CD4-positive, alpha-beta T cell (primary cell): ENCODE measurements around the gene FBLN7. TPM values are rescaled to one million over a fixed set of nuclear protein-coding genes. Genes with fewer than 3 reads are reported as not detected.
"Not testable (repeated sequence)": the region's sequence is repeated elsewhere in the genome, so short reads cannot be mapped to it uniquely, and the experiment has no call there.

ENCODE experiments used
- ATAC-seq: fragments of 200-7000 bp; cut with Tn5 transposase; one replicate; pipeline ENCODE4 v1.10.0; 2022; ENCODE audit warnings: mild to moderate bottlenecking; ENCODE audit not compliant: poor library complexity
- CTCF ChIA-PET: fragments of 350-600 bp; sonication (Branson Sonifier 250); formaldehyde crosslinking; loops from one replicate; lab custom pipeline; 2021; ENCODE audit warnings: antibody characterized with exemption, inconsistent platforms; lab: Charles Lee
- POLR2A ChIA-PET: fragments of 350-600 bp; sonication (Branson Sonifier 250); formaldehyde crosslinking; loops from one replicate; lab custom pipeline; 2021; ENCODE audit warnings: antibody characterized with exemption, inconsistent platforms; lab: Charles Lee
- DNase-seq, 14 experiments: peaks; one replicate each; pipeline ENCODE4 v3.0.0-alpha.2; 2013 to 2020; ENCODE audit warnings: mixed read lengths in 2 of 14
- H3K27ac ChIP-seq, 2 donors: one replicate each; pipeline versions ENCODE4 v1.5.1 to v1.7.0; 2013; ENCODE audit warnings: low read length in 2 of 2, low read depth in 1 of 2, mild to moderate bottlenecking in 1 of 2
- H3K27me3 ChIP-seq, 2 experiments: 1 replicate in 1 of 2; 2 replicates in 1 of 2; pipeline versions ENCODE4 v1.6.1 to v1.7.0; 2013; ENCODE audit warnings: low read length in 2 of 2, control low read depth in 1 of 2, mild to moderate bottlenecking in 1 of 2, moderate library complexity in 1 of 2; ENCODE audit not compliant: insufficient read depth in 2 of 2, control insufficient read depth in 1 of 2
- H3K36me3 ChIP-seq: one replicate; pipeline ENCODE4 v1.6.1; 2013; ENCODE audit warnings: low read length, control low read depth; ENCODE audit not compliant: insufficient read depth
- H3K4me1 ChIP-seq: one replicate; pipeline ENCODE4 v1.6.1; 2013; ENCODE audit warnings: low read length, control low read depth; ENCODE audit not compliant: insufficient read depth
- H3K4me3 ChIP-seq: one replicate; pipeline ENCODE4 v1.5.1; 2013; ENCODE audit warnings: mild to moderate bottlenecking, low read length, moderate library complexity
- H3K9me3 ChIP-seq, 2 experiments: 1 replicate in 1 of 2; 2 replicates in 1 of 2; pipeline versions ENCODE4 v1.6.1 to v1.7.0; 2013; ENCODE audit warnings: low read length in 2 of 2, mild to moderate bottlenecking in 2 of 2, control low read depth in 1 of 2, moderate library complexity in 1 of 2; ENCODE audit not compliant: control insufficient read depth in 1 of 2, insufficient read depth in 1 of 2
- H3K27ac Mint-ChIP-seq: one replicate; pipeline ENCODE4 v1.8.0; 2020; ENCODE audit warnings: mixed read lengths
- H3K27me3 Mint-ChIP-seq: one replicate; pipeline ENCODE4 v1.8.0; 2021; ENCODE audit warnings: mixed read lengths
- H3K36me3 Mint-ChIP-seq: one replicate; pipeline ENCODE4 v1.8.0; 2021; ENCODE audit warnings: low read depth, mixed read lengths
- H3K4me1 Mint-ChIP-seq: one replicate; pipeline ENCODE4 v1.8.0; 2021; ENCODE audit warnings: low read depth, mixed read lengths
- H3K4me3 Mint-ChIP-seq: one replicate; pipeline ENCODE4 v1.8.0; 2020; ENCODE audit warnings: mild to moderate bottlenecking, mixed read lengths
- H3K9me3 Mint-ChIP-seq: one replicate; pipeline ENCODE4 v1.8.0; 2020; ENCODE audit warnings: mixed read lengths
- intact Hi-C, 2 experiments: fragments of 100-400 bp; cut with DNase I in 1 of 2; cut with micrococcal nuclease in 1 of 2; formaldehyde crosslinking; loops; one replicate each; pipeline versions ENCODE4 v1.15.1 to v1.9.0; 2023 to 2025; cut with DNase I, micrococcal nuclease
- total RNA-seq, 174 experiments: library from RNA in 2 of 174; stranded (reverse) in 2 of 174; gene quantifications; one replicate each; pipeline ENCODE4 v1.2.3 and lab custom pipeline; 2021 to 2026
- TF ChIP-seq, protein P1 (sequence below): fragments of 200-600 bp; IDR thresholded peaks from one replicate; pipeline ENCODE4 v1.8.0; 2022; ENCODE audit warnings: antibody characterized with exemption, mild to moderate bottlenecking

Gene FBLN7
- total RNA-seq, 2 experiments from 2014 or later, result 27.0 to 27.2 TPM

DNA sequence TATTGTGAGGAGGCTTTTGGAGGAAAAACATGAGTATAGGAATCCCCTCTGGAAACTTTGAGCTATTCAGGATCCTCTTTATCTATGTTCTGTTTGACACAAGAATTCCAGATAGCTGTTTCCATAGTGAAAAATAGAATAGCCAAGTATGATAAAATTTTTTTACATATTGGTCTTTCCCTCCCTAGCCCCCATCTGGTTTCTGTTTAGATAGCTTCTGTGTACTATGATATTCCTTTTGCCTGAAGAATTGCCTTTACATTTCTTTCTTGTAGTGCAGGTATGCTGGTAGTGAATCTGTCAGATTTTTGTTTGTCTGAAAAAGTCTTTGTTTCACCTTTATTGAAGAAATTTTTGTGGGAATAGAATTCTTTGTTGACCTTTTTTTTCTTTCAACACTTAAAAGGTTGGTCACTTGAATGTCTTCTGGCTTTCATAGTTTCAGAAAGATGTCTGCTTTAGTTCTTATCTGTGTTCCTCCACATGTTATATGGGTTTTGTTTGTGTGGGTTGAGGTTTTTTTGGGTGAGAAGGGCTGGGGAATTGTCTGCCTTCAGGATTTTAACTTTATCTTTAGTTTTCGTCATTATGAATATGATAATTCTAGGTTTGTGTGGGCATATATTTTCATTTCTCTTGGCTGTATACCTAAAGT lies 29.9 kb upstream of the FBLN7 start:
- peaks cover 4 to 15% of the 10 kb centered on the region in 2 experiments for H3K9me3 ChIP-seq
- TF ChIP-seq, protein P1, sequence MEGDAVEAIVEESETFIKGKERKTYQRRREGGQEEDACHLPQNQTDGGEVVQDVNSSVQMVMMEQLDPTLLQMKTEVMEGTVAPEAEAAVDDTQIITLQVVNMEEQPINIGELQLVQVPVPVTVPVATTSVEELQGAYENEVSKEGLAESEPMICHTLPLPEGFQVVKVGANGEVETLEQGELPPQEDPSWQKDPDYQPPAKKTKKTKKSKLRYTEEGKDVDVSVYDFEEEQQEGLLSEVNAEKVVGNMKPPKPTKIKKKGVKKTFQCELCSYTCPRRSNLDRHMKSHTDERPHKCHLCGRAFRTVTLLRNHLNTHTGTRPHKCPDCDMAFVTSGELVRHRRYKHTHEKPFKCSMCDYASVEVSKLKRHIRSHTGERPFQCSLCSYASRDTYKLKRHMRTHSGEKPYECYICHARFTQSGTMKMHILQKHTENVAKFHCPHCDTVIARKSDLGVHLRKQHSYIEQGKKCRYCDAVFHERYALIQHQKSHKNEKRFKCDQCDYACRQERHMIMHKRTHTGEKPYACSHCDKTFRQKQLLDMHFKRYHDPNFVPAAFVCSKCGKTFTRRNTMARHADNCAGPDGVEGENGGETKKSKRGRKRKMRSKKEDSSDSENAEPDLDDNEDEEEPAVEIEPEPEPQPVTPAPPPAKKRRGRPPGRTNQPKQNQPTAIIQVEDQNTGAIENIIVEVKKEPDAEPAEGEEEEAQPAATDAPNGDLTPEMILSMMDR, result no peak
- intact Hi-C loops, result loop anchor here in 1 of 2 experiments (10.0 kb wide), 1 partner anchor 226 kb away; no protein-coding TSS in a partner anchor
- ChIA-PET POLR2A (no interaction called here), CTCF (interaction anchor here (0.6 kb wide), 1 partner anchor 673 kb away, joined by 3 read pairs; no protein-coding TSS in a partner anchor)
- H3K36me3 Mint-ChIP-seq, result peaks cover 97% of the 10 kb centered on the region
- H3K4me3 Mint-ChIP-seq, result no peak overlapping the region
- no peaks in the 10 kb centered on the region for H3K27me3 Mint-ChIP-seq
- no peak overlapping the region for H3K27ac Mint-ChIP-seq
- DNase-seq (no peak), ATAC-seq (no peak)
- H3K36me3 ChIP-seq, result peaks cover 78% of the 10 kb centered on the region
- H3K4me1 Mint-ChIP-seq, result no peaks in the 10 kb centered on the region
- no peaks in the 10 kb centered on the region for H3K27me3 ChIP-seq
- H3K27ac ChIP-seq, result no peak overlapping the region
- no peak overlapping the region for H3K4me3 ChIP-seq
- H3K9me3 Mint-ChIP-seq, result peaks cover 4% of the 10 kb centered on the region
- no peaks in the 10 kb centered on the region for H3K4me1 ChIP-seq

DNA sequence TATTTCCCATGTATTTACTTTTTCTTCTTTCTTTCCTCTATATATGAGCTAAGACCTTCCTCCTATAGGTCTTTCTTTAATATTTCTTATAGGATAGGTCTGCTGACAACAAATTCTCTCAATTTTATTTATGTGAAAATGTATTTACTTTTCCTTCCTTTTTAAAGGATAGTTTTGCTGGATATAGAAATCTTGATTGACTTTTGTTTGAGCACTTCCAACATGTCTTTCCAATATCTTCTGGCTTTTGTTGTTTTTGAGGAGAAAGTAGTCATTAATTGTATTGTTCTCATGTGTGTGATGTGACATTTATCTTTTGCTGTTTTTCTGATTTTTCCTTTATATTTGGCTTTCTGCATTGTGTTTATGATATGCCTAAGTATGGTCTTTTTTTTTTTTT lies 28.9 kb upstream of the FBLN7 start:
- ATAC-seq (no peak), DNase-seq (no peak)
- H3K27ac ChIP-seq, result no peak overlapping the region
- POLR2A ChIA-PET, result interaction anchor here (0.6 kb wide), 1 partner anchor 20 kb away, joined by 3 read pairs; no protein-coding TSS in a partner anchor
- Mint-ChIP-seq H3K27me3 (no peaks in the 10 kb centered on the region), H3K9me3 (peaks cover 4% of the 10 kb centered on the region), H3K27ac (no peak overlapping the region), H3K36me3 (peaks cover 89% of the 10 kb centered on the region), H3K4me1 (no peaks in the 10 kb centered on the region), H3K4me3 (no peak overlapping the region)
- H3K9me3 ChIP-seq, result peaks cover 4 to 15% of the 10 kb centered on the region in 2 experiments
- no peak overlapping the region for H3K4me3 ChIP-seq
- no peaks in the 10 kb centered on the region for H3K4me1 ChIP-seq
- intact Hi-C loops, result loop anchor here in 1 of 2 experiments (10.0 kb wide), 1 partner anchor 226 kb away; no protein-coding TSS in a partner anchor
- peaks cover 72% of the 10 kb centered on the region for H3K36me3 ChIP-seq
- CTCF ChIA-PET, result no interaction called here
- no peaks in the 10 kb centered on the region for H3K27me3 ChIP-seq
- TF ChIP-seq, protein P1, result no peak

- Histone ChIP-seq H3K27me3 (no peaks in the 10 kb centered on the region), H3K4me3 (no peak overlapping the region), H3K36me3 (peaks cover 56% of the 10 kb centered on the region), H3K27ac (no peak overlapping the region), H3K4me1 (no peaks in the 10 kb centered on the region), H3K9me3 (peaks cover 4 to 15% of the 10 kb centered on the region in 2 experiments)
- peaks cover 4% of the 10 kb centered on the region for H3K9me3 Mint-ChIP-seq
- no peak overlapping the region for H3K27ac Mint-ChIP-seq
- ChIA-PET CTCF (no interaction called here), POLR2A (no interaction called here)
- H3K36me3 Mint-ChIP-seq, result peaks cover 80% of the 10 kb centered on the region
- no peaks in the 10 kb centered on the region for H3K4me1 Mint-ChIP-seq
- TF ChIP-seq, protein P1, result no peak
- no peak for ATAC-seq
- H3K4me3 Mint-ChIP-seq, result no peak overlapping the region
- intact Hi-C loops, result no loop called here
- no peaks in the 10 kb centered on the region for H3K27me3 Mint-ChIP-seq
- DNase-seq, result no peak
These were observed 27.2 kb upstream of the FBLN7 start for GRCh38 chr2:112110966-112111365.

DNA sequence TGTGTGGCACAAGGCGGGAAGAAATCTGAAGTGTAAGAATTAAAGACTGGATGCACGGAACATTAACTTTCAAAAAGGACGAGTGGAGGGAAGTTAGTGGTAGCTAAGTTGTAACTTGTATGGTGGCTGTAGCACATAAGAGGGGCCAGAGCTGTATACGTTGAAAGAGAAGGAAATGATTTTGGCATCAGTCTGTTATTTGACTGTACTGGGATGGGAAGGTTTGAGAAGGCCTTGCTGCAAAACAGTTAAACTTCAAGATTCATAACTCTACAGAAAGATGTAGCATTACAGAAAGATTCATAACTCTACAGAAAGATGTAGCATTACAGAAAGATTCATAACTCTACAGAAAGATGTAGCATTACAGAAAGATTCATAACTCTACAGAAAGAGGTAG lies 24.8 kb upstream of the FBLN7 start:
- ATAC-seq, H3K9me3 Mint-ChIP-seq: not testable (repeated sequence)
- peaks cover 53% of the 10 kb centered on the region for H3K36me3 ChIP-seq

More for the DNA sequence above, 24.8 kb upstream of the FBLN7 start:
- H3K36me3 Mint-ChIP-seq, result peaks cover 78% of the 10 kb centered on the region
- H3K4me3 ChIP-seq, H3K4me1 Mint-ChIP-seq, H3K4me3 Mint-ChIP-seq, H3K27me3 Mint-ChIP-seq, CTCF ChIA-PET, DNase-seq, H3K27me3 ChIP-seq, intact Hi-C loops, H3K4me1 ChIP-seq, POLR2A ChIA-PET, H3K27ac ChIP-seq, H3K27ac Mint-ChIP-seq: not testable (repeated sequence)
- peaks cover 4 to 12% of the 10 kb centered on the region in 2 experiments for H3K9me3 ChIP-seq
